NCI-H460 (cell line): ENCODE measurements around the gene MED23. TPM values are rescaled to one million over a fixed set of nuclear protein-coding genes. Genes with fewer than 3 reads are reported as not detected.
A peak's percentile ranks its signal among the peaks of the same experiment; 100 is the strongest.

Source experiments
- DNase-seq: peaks from one replicate; pipeline ENCODE4 v3.0.0-alpha.2; 2016; ENCODE audit warnings: low read depth; ENCODE audit errors: extremely low read depth
- polyA plus RNA-seq: library from polyadenylated mRNA; depleted of rRNA; stranded (reverse); fragments of >200 nt; gene quantifications from 2 replicates; pipeline ENCODE4 v1.2.3, GENCODE V29; 2014; cell fraction: nucleus; rRNA removed
- total RNA-seq: library from RNA; depleted of rRNA; stranded (reverse); fragments of >200 nt; shearing (Covaris generic); gene quantifications from 2 replicates; pipeline ENCODE4 v1.2.3, GENCODE V29; 2014; rRNA removed

The MED23 gene, protein sequence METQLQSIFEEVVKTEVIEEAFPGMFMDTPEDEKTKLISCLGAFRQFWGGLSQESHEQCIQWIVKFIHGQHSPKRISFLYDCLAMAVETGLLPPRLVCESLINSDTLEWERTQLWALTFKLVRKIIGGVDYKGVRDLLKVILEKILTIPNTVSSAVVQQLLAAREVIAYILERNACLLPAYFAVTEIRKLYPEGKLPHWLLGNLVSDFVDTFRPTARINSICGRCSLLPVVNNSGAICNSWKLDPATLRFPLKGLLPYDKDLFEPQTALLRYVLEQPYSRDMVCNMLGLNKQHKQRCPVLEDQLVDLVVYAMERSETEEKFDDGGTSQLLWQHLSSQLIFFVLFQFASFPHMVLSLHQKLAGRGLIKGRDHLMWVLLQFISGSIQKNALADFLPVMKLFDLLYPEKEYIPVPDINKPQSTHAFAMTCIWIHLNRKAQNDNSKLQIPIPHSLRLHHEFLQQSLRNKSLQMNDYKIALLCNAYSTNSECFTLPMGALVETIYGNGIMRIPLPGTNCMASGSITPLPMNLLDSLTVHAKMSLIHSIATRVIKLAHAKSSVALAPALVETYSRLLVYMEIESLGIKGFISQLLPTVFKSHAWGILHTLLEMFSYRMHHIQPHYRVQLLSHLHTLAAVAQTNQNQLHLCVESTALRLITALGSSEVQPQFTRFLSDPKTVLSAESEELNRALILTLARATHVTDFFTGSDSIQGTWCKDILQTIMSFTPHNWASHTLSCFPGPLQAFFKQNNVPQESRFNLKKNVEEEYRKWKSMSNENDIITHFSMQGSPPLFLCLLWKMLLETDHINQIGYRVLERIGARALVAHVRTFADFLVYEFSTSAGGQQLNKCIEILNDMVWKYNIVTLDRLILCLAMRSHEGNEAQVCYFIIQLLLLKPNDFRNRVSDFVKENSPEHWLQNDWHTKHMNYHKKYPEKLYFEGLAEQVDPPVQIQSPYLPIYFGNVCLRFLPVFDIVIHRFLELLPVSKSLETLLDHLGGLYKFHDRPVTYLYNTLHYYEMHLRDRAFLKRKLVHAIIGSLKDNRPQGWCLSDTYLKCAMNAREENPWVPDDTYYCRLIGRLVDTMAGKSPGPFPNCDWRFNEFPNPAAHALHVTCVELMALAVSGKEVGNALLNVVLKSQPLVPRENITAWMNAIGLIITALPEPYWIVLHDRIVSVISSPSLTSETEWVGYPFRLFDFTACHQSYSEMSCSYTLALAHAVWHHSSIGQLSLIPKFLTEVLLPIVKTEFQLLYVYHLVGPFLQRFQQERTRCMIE (N-terminal part only)
- total RNA-seq = 17.4 and 20.0 TPM in 2 replicates
- 28.2 and 44.3 TPM in 2 replicates for polyA plus RNA-seq

DNA sequence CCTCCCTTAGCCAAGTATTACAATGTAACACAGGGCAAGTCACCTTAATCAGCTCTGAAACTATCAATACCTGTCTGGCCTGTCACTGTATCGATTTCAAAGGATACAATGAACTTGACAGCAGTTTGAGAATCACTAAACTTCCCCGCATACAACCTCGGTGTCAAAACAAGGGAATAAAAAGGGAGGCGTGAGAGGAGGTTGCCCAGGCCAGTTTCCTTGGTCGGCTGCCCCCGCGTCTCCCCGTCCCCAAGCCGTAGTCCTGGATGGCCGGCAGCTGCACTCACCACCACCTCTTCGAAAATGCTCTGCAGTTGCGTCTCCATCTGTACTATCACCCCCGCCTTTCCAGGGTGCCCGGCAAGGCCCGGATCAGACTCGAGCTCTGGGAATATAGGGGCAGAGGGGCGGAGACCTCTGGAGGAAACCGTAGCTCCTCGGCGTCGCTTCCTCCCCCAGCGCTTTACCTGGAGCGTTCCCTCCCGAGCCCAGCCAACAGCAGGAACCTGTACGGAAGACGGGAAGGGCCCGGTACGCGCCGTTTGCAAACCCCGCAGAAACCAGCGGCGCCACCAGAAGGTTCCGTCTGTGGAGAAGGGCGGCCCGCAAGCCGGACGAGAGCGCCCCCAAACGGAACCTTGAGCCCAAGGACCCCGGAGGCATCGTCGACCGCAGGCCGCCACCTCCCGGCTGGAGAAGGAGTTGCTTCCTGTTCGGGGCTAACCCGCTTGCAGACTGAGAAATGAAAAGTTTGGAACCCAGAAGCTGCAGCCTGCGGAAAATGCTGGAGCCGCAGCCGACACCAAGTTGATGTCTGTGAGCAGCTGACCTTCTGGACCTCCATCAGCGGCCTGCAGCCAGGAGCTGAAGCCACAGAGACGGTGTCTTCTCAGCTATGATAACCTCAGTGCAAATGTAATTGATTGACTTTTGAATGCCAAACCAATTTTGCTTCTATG is at the start of gene MED23:
Gene MED23, minus strand, starts transcription at position 519 of the 959 bp plus-strand sequence. Its CDS starts 193 bp downstream, at position 326.
- DNase-seq = peak; percentile 87

DNA sequence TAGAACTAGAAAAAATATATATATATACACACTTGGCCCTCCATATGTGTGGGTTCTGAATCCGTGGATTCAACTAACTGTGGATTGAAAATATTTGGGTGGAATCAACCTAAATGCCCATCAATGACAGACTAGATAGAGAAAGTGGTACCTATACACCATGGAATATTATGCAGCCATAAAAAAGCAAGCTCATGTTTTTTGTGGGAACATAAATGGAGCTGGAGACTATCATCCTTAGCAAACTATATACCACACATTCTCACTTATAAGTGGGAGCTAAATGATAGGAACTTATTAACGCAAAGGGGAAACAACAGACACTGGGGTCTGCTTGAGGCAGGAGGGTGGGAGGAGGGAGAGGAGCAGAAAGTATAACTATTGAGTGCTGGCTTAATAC is 45.1 kb upstream of the MED23 start:
- no peak for DNase-seq

DNA sequence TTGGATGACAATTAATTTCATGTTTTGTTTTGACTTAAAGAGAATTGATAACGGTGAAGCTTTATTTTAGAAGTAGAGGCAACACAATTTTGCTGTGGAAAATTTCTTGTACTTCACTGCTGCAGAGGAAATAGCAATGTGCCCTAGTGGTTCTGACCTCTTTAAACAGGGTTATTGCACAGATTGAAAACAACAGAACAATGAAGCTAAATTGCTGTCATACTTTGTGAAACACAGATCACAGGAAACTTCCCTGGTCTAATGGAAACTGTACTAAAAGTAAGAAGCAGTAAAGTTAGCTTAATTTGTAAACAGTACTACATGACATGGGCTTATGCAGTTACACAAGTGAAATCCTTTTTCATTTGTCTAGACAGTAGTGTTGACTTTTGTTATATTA is 41.8 kb upstream of the MED23 start:
- no peak for DNase-seq

DNA sequence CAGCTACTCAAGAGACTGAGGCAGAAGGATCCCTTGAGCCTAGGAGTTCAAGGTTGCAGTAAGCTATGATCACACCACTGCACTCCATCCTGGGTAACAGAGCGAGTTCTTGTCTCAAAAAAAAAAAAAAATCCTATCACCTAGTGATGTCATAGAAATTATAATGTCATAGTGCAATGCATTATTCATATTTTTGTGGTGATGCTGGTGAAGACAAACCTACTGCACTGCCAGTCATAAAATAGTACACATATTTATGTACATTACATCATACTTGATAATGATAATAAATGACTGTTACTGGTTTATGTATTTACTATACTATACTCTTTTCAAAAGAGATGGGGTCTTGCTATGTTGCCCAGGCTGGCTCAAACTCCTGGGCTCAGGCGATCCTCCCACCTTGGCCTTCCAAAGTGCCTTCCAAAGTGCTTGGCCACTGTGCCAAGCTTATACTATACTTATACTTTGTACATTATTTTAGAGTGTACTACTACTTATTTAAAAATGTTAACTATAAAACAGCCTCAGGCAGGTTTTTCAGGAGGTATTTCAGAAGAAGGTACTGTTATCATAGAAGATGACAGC is 35.6 kb upstream of the MED23 start:
- no peak for DNase-seq

DNA sequence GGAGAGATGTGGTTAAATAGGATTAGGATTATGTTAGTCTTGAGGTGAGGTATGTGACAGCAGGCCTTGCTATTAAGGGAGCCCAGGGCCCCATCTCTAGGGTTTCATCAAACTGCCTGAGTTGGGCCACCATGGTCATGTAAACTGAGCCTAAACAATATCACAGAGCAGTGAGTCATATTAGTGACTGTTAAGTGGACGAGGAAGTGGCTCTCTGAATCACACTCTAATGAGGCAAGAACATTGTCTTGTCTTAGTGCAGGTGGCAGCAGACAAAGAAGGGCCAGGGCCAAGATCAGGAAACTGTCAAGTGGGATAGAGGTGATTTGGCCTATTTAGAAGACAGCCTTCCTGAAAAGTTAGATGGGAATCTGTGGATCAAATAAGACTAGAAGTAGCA is 32.2 kb upstream of the MED23 start:
- no peak for DNase-seq

DNA sequence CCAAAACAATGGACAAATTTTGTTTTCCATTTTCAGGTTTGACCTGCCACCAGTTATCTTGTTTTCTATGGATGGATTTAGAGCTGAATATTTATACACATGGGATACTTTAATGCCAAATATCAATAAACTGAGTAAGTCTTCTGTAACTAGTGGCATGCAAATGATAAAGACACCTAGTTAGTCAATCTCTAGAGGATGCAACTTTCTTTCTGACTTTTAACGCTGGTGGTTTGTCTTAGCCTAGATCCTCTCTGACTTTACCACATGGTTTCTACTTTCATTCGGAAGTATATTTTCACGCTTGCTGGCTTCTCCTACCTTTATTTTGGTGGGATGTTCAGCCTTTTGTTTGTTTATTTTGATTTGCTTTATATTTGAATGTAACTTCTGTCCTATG is 30.2 kb upstream of the MED23 start:
- DNase-seq = no peak

DNA sequence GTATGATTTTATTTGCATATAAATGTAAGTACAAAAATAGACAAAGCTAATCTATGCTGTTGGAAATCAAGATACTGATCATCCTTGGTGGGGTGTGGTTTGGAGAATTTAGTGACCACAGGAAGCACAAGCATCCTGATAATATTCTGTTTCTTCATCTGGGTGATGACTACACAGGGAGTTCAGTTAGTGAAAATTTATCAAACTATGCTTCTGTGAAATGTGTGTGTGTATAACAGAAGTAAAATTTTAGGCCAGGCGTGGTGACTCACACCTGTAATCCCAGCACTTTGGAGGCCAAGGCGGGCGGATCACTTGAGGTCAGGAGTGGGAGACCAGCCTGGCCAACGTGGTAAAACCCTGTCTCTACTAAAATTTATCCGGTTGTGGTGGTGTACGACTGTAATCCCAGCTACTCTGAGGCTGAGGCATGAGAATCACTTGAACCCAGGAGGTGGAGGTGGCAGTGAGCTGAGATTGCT is 29.6 kb upstream of the MED23 start:
- no peak for DNase-seq

DNA sequence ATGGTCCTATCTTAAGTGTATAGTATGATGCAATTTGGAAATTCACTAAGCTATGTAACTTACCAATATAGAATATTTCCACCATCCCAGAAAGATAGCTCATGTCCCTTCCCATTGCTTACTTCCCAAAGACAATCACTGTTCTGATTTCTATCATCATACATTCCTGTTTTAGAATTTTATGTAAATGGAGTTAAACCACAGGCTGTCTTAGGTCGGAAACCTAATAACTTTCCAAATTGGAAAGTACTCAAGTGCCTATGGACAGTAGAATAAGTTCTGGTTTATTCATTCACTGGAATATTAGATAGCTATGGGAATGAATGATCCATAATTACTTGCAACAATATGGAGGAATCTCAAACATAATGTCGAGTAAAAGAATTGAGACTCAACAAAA is 29.2 kb upstream of the MED23 start:
- DNase-seq = no peak

DNA sequence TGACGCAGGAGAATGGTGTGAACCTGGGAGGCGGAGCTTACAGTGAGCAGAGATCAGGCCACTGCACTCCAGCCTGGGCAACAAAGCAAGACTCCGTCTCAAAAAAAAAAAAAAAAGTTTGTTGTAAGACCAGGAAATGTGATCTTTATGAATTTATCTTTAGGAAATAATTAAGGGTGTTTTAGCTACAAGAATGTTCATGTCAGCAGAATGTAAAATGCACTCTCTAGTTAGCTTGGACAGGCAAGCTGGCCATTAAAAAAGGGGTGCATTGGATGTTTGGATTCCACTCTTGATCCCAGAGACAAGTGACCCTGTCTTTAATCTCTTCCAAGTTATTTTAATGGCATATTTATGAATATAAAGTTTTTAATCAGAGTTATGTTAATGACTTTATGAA is 28.6 kb upstream of the MED23 start:
- DNase-seq = no peak

DNA sequence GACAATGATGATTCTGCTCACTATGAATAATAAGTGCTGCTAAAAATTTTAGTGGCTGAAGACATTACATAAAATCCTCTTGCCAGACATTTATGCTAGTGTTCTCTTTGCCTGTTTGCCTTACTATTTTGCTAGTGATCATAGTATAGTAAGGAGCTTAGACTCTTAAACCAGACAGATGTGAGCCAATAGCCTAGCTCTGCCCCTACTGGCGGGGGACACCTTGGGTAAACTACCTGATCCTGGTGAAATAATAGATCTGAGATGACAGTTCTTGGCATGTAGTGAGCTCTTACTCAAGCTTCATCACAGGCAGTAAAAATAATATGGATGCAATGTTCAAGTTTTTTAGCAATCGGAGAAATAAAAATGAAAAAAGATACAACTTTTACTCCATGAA is 27.9 kb upstream of the MED23 start:
- DNase-seq = no peak

DNA sequence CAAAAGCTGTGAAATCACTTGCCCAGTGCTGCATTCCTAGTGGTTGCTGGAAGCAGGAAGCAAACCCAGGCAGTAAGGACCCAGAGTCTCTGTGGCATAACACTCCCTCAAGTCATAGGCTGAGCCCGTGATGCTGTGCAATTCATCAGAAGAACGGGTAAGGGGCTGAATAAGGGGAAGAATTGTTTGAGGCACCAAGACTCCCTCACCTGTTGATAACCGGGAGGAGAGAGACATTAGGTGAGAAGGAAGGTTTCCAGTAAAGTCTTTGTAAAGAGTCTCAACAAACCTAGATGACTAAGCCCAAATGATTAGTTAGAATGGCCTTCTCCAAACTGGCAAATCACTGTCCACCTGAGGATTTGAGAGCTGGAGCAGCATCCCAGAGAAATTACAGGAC is 27.3 kb upstream of the MED23 start:
- no peak for DNase-seq

DNA sequence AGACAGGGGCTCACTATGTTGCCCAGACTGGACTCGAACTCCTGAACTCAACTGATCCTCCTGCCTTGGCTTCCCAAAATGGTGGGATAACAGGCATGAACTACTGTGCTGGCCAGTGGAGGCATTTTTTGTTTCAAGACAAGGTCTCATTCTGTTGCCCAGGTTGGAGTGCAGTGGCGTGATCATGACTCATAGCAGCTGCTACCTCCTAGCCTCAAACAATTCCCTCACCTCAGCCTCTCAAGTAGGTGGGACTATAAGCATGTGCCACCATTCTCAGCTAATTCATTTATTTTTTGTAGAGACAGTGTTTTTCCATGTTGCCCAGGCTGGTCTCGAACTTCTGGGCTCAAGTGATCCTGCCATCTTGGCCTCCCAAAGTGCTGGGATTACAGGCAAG is 26.3 kb upstream of the MED23 start:
- DNase-seq = no peak

DNA sequence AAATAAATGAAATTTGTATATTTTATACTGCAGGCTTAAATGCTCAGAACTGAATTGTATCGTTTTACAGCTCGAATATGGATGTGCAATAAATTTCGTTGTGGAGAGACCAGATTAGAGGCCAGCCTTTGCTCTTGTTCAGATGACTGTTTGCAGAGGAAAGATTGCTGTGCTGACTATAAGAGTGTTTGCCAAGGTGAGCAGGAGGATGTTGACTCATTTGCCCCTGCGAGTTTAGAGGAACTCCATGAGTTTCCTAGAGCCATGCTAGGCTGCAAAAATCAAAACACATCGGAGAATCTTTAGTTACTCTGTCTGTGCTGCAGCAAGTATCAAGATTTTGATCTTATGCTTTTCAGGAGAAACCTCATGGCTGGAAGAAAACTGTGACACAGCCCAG is 24.4 kb upstream of the MED23 start:
- no peak for DNase-seq

DNA sequence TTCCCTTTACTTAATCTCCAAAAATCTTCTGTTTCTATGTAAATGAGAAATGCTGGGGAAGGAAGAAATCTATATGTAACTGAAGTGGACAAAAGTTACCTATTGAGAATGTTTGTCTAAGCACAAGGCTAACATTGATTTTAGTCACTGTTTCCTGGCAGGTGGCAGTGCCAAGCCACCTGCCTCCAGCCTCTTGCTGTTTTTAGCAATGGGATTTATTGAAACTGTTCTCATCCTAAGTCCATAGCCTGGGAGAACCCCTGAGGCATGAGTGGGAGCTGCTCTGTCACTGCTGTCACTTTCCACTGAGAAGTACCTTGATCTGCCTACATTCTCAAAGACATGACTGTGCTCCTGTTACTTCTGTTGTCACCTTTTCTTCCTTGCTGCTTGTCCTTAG is 23.7 kb upstream of the MED23 start:
- DNase-seq = no peak

DNA sequence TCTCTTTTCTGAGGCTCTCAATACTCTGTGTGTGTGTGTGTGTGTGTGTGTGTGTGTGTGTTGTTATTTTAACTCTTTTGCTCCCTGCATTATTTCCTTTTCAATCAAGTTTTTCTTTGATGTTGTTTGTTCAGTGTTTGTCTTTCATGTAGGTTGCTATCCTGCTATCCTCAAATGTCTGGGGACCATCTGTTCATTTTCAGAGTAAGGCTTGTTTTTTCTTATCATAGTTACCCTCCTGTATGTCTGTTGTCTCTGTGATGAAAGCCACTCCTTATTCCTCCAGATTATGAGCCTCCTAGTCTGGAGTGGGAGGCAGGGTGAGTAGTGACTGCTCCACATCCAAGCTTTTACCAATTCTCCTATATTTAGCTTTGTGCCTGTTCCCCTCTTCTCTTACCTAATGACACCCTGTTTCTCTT is 18.2 kb upstream of the MED23 start:
- no peak for DNase-seq

DNA sequence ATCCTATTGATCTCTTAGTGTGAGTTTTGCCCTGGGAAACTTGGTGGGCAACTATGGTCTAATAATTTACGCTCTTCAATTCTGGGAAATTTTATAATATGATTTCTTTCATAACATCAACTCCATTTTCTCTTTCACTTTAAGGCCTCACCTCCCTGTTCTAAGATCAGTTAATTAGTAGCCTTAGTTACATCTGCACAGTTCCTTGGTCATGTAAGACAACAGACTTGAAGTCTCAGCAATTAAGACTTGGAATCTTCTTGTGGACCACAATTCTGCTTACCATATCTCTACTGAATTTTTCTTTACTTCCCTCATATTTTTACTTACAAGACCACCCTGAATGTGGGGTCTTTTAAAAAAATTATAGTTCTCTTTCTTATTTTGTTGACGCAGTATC is 17.8 kb upstream of the MED23 start:
- DNase-seq = no peak

DNA sequence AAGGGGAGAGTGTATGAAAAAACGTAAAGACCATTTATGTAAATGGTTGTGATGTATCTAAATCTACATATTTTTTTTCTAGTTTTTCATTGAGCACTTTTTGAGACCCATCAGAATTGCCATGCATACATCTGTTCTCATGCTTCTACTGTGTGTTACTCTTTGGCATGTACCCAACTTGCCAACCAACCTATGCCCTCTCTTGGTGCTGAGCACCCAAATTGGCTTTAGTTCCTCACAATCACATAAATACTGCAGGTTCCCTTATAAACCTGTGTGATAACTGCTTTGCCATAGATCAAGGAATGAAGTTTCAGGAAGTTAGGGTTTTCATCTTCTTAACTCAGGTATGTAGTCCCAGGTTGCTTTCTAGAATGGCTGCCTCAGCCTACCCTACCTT is 16.9 kb upstream of the MED23 start:
- DNase-seq = no peak

DNA sequence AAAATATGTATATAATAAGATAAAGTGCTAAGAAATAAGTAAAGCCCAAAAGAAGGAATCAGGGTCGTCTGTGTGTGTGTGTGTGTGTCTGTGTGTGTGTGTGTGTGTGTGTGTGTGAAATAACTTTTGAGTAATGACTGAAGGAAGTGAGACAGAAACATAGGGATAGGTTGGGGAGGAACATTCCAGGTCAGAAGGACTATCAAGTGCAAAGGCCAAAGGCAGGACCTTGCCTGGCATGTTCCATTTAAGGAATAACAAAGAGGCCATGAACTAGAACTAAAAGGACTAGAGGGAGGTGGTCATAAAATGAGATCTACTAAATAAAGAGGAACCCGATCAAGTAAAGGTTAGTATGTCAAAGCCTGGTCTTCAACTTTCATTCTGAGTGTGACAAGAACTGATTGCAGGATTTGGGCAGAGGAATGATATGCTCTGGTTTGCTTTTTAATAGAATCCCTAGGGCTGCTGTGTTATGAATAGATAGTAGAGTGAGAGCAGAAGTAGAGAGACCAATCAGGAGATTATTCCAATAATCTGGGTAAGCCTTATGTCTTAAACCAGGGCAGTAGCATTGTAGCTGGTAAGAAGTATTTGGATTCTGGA is 15.9 kb upstream of the MED23 start:
- no peak for DNase-seq
